Epithelial cell of esophagus (primary cell): ENCODE data around the gene APOL5.
A peak's percentile ranks its signal among the peaks of the same experiment; 100 is the strongest.

Source experiments
- DNase-seq: peaks from one replicate; pipeline ENCODE4 v3.0.0; 2010; ENCODE audit warnings: low read depth
- H3K4me3 ChIP-seq: 2 replicates; pipeline ENCODE4 v1.5.1; 2011; ENCODE audit warnings: mild to moderate bottlenecking, low read length, control low read depth
- CTCF ChIP-seq: IDR thresholded peaks from 2 replicates; pipeline ENCODE4 v1.5.1; 2011; ENCODE audit warnings: low read depth, mild to moderate bottlenecking, low read length, control low read depth, inconsistent platforms; ENCODE audit not compliant: insufficient read depth; ENCODE audit errors: missing control alignments

The APOL5 gene

GRCh38 chr22:35726933-35727332, 9.3 kb downstream of the APOL5 start:
- DNase-seq, result no peak
- H3K4me3 ChIP-seq, result no peak overlapping the region
- TF ChIP-seq CTCF, result no peak

- H3K4me3 ChIP-seq, result no peak overlapping the region
- no peak for TF ChIP-seq CTCF
- DNase-seq, result no peak
Observed at GRCh38 chr22:35727436-35727835, 9.8 kb downstream of the APOL5 start.

- DNase-seq, result peak; percentile 48
- H3K4me3 ChIP-seq, result no peak overlapping the region
- no peak for TF ChIP-seq CTCF
Observed at GRCh38 chr22:35728639-35729308, 11.1 kb downstream of the APOL5 start.

GRCh38 chr22:35729309-35729698, 11.6 kb downstream of the APOL5 start:
- no peak overlapping the region for H3K4me3 ChIP-seq
- no peak for DNase-seq
- TF ChIP-seq CTCF, result no peak

- DNase-seq, result no peak
- H3K4me3 ChIP-seq, result no peak overlapping the region
- TF ChIP-seq CTCF, result no peak
Observed at GRCh38 chr22:35731321-35731720, 13.6 kb downstream of the APOL5 start.

GRCh38 chr22:35732116-35732515, 14.4 kb downstream of the APOL5 start:
- TF ChIP-seq CTCF, result no peak
- no peak for DNase-seq
- no peak overlapping the region for H3K4me3 ChIP-seq

GRCh38 chr22:35733036-35733435, 15.4 kb downstream of the APOL5 start:
- TF ChIP-seq CTCF, result no peak
- no peak overlapping the region for H3K4me3 ChIP-seq
- DNase-seq, result no peak
